Astrocyte (in vitro differentiated cells and primary cell): ENCODE measurements around the gene TMEM267. TPM values are rescaled to one million over a fixed set of nuclear protein-coding genes. Genes with fewer than 3 reads are reported as not detected.

Experiments used
- DNase-seq: peaks from one replicate; pipeline ENCODE4 v3.0.0-alpha.2; 2010; ENCODE audit warnings: low read depth
- FAIRE-seq: peaks from 2 replicates; lab custom pipeline; 2011; peaks lifted over from hg19 to GRCh38; lab: Jason Lieb, UNC
- H2AFZ ChIP-seq: 2 replicates; pipeline ENCODE4 v1.6.0; 2012; ENCODE audit warnings: low read depth, low read length, inconsistent platforms
- H3K27ac ChIP-seq: 2 replicates; pipeline ENCODE4 v1.5.1; 2011; ENCODE audit warnings: low read depth, low read length, inconsistent platforms
- H3K27me3 ChIP-seq: 2 replicates; pipeline ENCODE4 v1.6.0; 2011; ENCODE audit warnings: low read length, inconsistent platforms; ENCODE audit not compliant: insufficient read depth
- H3K36me3 ChIP-seq: 2 replicates; pipeline ENCODE4 v1.5.1; 2011; ENCODE audit warnings: low read length, inconsistent platforms; ENCODE audit not compliant: insufficient read depth
- H3K4me1 ChIP-seq: 2 replicates; pipeline ENCODE4 v1.5.1; 2011; ENCODE audit warnings: low read length, inconsistent platforms; ENCODE audit not compliant: insufficient read depth
- H3K4me2 ChIP-seq: 2 replicates; pipeline ENCODE4 v1.6.0; 2012; ENCODE audit warnings: low read length, inconsistent platforms
- H3K4me3 ChIP-seq: 2 replicates; pipeline ENCODE4 v1.5.1; 2011; ENCODE audit warnings: low read depth, mild to moderate bottlenecking, low read length, inconsistent platforms; ENCODE audit not compliant: insufficient read depth
- H3K79me2 ChIP-seq: 2 replicates; pipeline ENCODE4 v1.6.0; 2012; ENCODE audit warnings: mild to moderate bottlenecking, low read length, inconsistent platforms; ENCODE audit not compliant: insufficient read depth
- H3K9ac ChIP-seq: 2 replicates; pipeline ENCODE4 v1.6.0; 2012; ENCODE audit warnings: mild to moderate bottlenecking, low read length, inconsistent platforms
- H3K9me3 ChIP-seq: 2 replicates; pipeline ENCODE4 v1.5.1; 2012; ENCODE audit warnings: low read depth, mild to moderate bottlenecking, low read length, inconsistent platforms; ENCODE audit not compliant: insufficient read depth
- H4K20me1 ChIP-seq: 2 replicates; pipeline ENCODE4 v1.6.0; 2012; ENCODE audit warnings: low read length, inconsistent platforms; ENCODE audit not compliant: insufficient read depth
- H3K27ac Mint-ChIP-seq: one replicate; pipeline ENCODE4 v1.8.0; 2021; ENCODE audit warnings: mild to moderate bottlenecking, mixed read lengths; ENCODE audit not compliant: unreplicated experiment
- H3K27me3 Mint-ChIP-seq: one replicate; pipeline ENCODE4 v1.8.0; 2021; ENCODE audit warnings: low read depth, mixed read lengths; ENCODE audit not compliant: unreplicated experiment
- H3K36me3 Mint-ChIP-seq: one replicate; pipeline ENCODE4 v1.8.0; 2021; ENCODE audit warnings: low read depth, mixed read lengths; ENCODE audit not compliant: unreplicated experiment
- H3K4me1 Mint-ChIP-seq: one replicate; pipeline ENCODE4 v1.8.0; 2021; ENCODE audit warnings: low read depth, mixed read lengths; ENCODE audit not compliant: unreplicated experiment
- H3K4me3 Mint-ChIP-seq: one replicate; pipeline ENCODE4 v1.8.0; 2021; ENCODE audit warnings: mild to moderate bottlenecking, moderate library complexity, mixed read lengths; ENCODE audit not compliant: unreplicated experiment
- H3K9me3 Mint-ChIP-seq: one replicate; pipeline ENCODE4 v1.8.0; 2021; ENCODE audit warnings: mild to moderate bottlenecking, mixed read lengths; ENCODE audit not compliant: unreplicated experiment
- CTCF ChIP-seq: IDR thresholded peaks from 2 replicates; pipeline ENCODE4 v1.5.1; 2011; ENCODE audit warnings: low read depth, mild to moderate bottlenecking, inconsistent platforms, low read length, moderate library complexity; ENCODE audit not compliant: insufficient read depth
- EZH2 ChIP-seq: IDR thresholded peaks from 2 replicates; pipeline ENCODE4 v1.6.1; 2012; ENCODE audit warnings: mild to moderate bottlenecking, low read length, inconsistent platforms; ENCODE audit not compliant: insufficient read depth
- total RNA-seq: library from RNA; stranded (reverse); gene quantifications from 2 replicates; pipeline ENCODE4 v1.2.1, GENCODE V29; 2021

TMEM267 gene
- total RNA-seq, 1 donor from 2014 or later, result 20.9 TPM

- no peak overlapping the region for H3K9ac ChIP-seq
- no peak for DNase-seq
- H3K36me3 ChIP-seq, result no peaks in the 10 kb centered on the region
- no peak for FAIRE-seq
- Mint-ChIP-seq H3K27me3 (no peaks in the 10 kb centered on the region), H3K4me3 (no peak overlapping the region), H3K9me3 (no peaks in the 10 kb centered on the region), H3K27ac (no peak overlapping the region), H3K4me1 (peaks cover 8% of the 10 kb centered on the region), H3K36me3 (no peaks in the 10 kb centered on the region)
- no peak overlapping the region for H3K4me2 ChIP-seq
- TF ChIP-seq EZH2, result no peak
- TF ChIP-seq CTCF, result no peak
- H3K27ac ChIP-seq, result no peak overlapping the region
- H3K27me3 ChIP-seq, result no peaks in the 10 kb centered on the region
- H4K20me1 ChIP-seq, result no peaks in the 10 kb centered on the region
- H3K4me1 ChIP-seq, result peaks cover 5% of the 10 kb centered on the region
- H3K9me3 ChIP-seq, result no peaks in the 10 kb centered on the region
- H3K79me2 ChIP-seq, result peaks cover 21% of the 10 kb centered on the region
- H2AFZ ChIP-seq, result no peak overlapping the region
- H3K4me3 ChIP-seq, result no peak overlapping the region
These were observed 2.7 kb upstream of the TMEM267 start for GRCh38 chr5:43486353-43486752.

- H3K4me1 Mint-ChIP-seq, result peaks cover 8% of the 10 kb centered on the region
- Histone ChIP-seq H4K20me1 (no peaks in the 10 kb centered on the region), H3K36me3 (no peaks in the 10 kb centered on the region), H3K9ac (no peak overlapping the region), H3K27me3 (no peaks in the 10 kb centered on the region), H3K79me2 (peaks cover 27% of the 10 kb centered on the region), H3K9me3 (no peaks in the 10 kb centered on the region), H3K27ac (no peak overlapping the region), H3K4me3 (no peak overlapping the region), H3K4me1 (peaks cover 5% of the 10 kb centered on the region), H3K4me2 (no peak overlapping the region), H2AFZ (no peak overlapping the region)
- peak overlapping the region; percentile 1 for H3K4me3 Mint-ChIP-seq
- no peaks in the 10 kb centered on the region for H3K36me3 Mint-ChIP-seq
- no peak for DNase-seq
- no peaks in the 10 kb centered on the region for H3K9me3 Mint-ChIP-seq
- no peak for FAIRE-seq
- TF ChIP-seq CTCF (no peak), EZH2 (no peak)
- no peaks in the 10 kb centered on the region for H3K27me3 Mint-ChIP-seq
- peak overlapping the region; percentile 60 for H3K27ac Mint-ChIP-seq
These were observed 1.7 kb upstream of the TMEM267 start for GRCh38 chr5:43485406-43485805.

- Histone ChIP-seq H3K4me1 (peaks cover 5% of the 10 kb centered on the region), H4K20me1 (no peaks in the 10 kb centered on the region), H3K27ac (peak overlapping the region; percentile 97), H3K9ac (peak overlapping the region; percentile 97), H3K27me3 (no peaks in the 10 kb centered on the region), H3K4me2 (peak overlapping the region; percentile 83), H3K9me3 (no peaks in the 10 kb centered on the region), H3K4me3 (peak overlapping the region; percentile 90), H3K36me3 (no peaks in the 10 kb centered on the region), H2AFZ (peak overlapping the region; percentile 97), H3K79me2 (peaks cover 33% of the 10 kb centered on the region)
- Mint-ChIP-seq H3K27me3 (no peaks in the 10 kb centered on the region), H3K36me3 (no peaks in the 10 kb centered on the region), H3K9me3 (no peaks in the 10 kb centered on the region), H3K27ac (peak overlapping the region; percentile 100), H3K4me1 (peaks cover 10% of the 10 kb centered on the region), H3K4me3 (peak overlapping the region; percentile 98)
- FAIRE-seq, result no peak
- TF ChIP-seq EZH2 (no peak), CTCF (peak; percentile 64)
- DNase-seq, result peak; percentile 69
These were observed 613 bp upstream of the TMEM267 start for GRCh38 chr5:43484106-43484849.
